Peyer's patch (tissue), 4 donors: ENCODE data around the gene RCOR2. TPM values are rescaled to one million over a fixed set of nuclear protein-coding genes. Genes with fewer than 3 reads are reported as not detected.
A peak's percentile ranks its signal among the peaks of the same experiment; 100 is the strongest.
"Not testable (repeated sequence)": the region's sequence is repeated elsewhere in the genome, so short reads cannot be mapped to it uniquely, and the experiment has no call there.

Experiments used
- DNase-seq, 3 donors: peaks; one replicate each; pipeline ENCODE4 v3.0.0-alpha.2; 2017 to 2019
- H3K27ac ChIP-seq, 4 donors: fragments of 200-600 bp; sonication (generic); one replicate each; pipeline ENCODE4 v1.5.1; 2016 to 2019
- H3K27me3 ChIP-seq, 2 donors: fragments of 200-600 bp; sonication (generic); one replicate each; pipeline ENCODE4 v1.5.1; 2019
- H3K36me3 ChIP-seq, 3 donors: fragments of 200-600 bp; sonication (generic); one replicate each; pipeline ENCODE4 v1.5.1; 2016 to 2019
- H3K4me1 ChIP-seq, 4 donors: fragments of 200-600 bp; sonication (generic); one replicate each; pipeline ENCODE4 v1.5.1; 2016 to 2019
- H3K4me3 ChIP-seq, 4 donors: fragments of 200-600 bp; sonication (generic); 1 replicate in 3 of 4; 2 replicates in 1 of 4; pipeline ENCODE4 v1.5.1; 2016 to 2019; ENCODE audit warnings: mild to moderate bottlenecking in 1 of 4
- H3K9me3 ChIP-seq, 4 donors: fragments of 200-600 bp; sonication (generic); one replicate each; pipeline ENCODE4 v1.5.1; 2016 to 2019; ENCODE audit warnings: mild to moderate bottlenecking in 1 of 4
- POLR2A ChIP-seq, 2 donors: fragments of 450-650 bp; IDR thresholded peaks; one replicate each; pipeline ENCODE4 v1.5.1; 2017; ENCODE audit warnings: antibody characterized with exemption in 2 of 2, mild to moderate bottlenecking in 2 of 2, moderate library complexity in 2 of 2
- total RNA-seq, 4 donors: library from RNA; depleted of rRNA; stranded (reverse); fragments of >200 nt; gene quantifications; one replicate each; pipeline ENCODE4 v1.1.0, GENCODE V29; 2016
- TF ChIP-seq, protein P1 (sequence below), 6 experiments: fragments of 450-650 bp in 4 of 6; fragments of 200-600 bp in 2 of 6; sonication (generic) in 1 of 6; IDR thresholded peaks; one replicate each; pipeline ENCODE4 v1.5.1; 2017 to 2019; ENCODE audit warnings: antibody characterized with exemption in 6 of 6, mild to moderate bottlenecking in 3 of 6, moderate library complexity in 1 of 6

RCOR2 gene
- total RNA-seq, 4 donors from 2014 or later, result 0.57 to 0.67 TPM; not detected in 2

DNA sequence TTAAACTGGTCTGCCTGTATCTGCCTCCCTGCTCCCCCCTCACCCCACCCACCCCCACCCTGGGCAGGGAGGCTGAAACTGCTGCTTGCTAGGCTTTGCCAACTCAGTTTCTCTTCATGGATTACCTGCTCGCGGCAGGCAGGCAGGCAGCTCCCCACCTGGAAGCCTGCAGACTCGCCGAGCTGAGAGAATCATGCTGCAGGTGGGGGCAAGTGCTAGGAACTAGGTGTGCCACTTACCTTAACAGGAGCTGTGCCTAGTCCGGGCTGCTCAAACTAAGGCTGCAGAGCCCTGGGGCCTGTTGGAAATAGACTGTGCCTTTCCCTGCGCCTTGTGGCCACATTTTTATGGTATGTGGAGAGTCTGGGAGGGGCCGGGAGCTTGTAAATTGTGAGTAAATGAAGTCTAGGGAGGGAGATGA, 47.8 kb downstream of the RCOR2 start:
- Histone ChIP-seq H3K27me3 (no peaks in the 10 kb centered on the region), H3K36me3 (no peaks in the 10 kb centered on the region), H3K27ac (peak overlapping the region; percentile 33 to 79 (median 51)), H3K4me3 (no peak overlapping the region), H3K4me1 (peaks cover 20 to 87% (median 32%) of the 10 kb centered on the region in 4 donors), H3K9me3 (no peaks in the 10 kb centered on the region)
- peak in 2 of 3 donors; percentile 64 to 65 for DNase-seq
- TF ChIP-seq, protein P1, sequence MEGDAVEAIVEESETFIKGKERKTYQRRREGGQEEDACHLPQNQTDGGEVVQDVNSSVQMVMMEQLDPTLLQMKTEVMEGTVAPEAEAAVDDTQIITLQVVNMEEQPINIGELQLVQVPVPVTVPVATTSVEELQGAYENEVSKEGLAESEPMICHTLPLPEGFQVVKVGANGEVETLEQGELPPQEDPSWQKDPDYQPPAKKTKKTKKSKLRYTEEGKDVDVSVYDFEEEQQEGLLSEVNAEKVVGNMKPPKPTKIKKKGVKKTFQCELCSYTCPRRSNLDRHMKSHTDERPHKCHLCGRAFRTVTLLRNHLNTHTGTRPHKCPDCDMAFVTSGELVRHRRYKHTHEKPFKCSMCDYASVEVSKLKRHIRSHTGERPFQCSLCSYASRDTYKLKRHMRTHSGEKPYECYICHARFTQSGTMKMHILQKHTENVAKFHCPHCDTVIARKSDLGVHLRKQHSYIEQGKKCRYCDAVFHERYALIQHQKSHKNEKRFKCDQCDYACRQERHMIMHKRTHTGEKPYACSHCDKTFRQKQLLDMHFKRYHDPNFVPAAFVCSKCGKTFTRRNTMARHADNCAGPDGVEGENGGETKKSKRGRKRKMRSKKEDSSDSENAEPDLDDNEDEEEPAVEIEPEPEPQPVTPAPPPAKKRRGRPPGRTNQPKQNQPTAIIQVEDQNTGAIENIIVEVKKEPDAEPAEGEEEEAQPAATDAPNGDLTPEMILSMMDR (IDR thresholded peaks at IDR 0.05), result no peak
- TF ChIP-seq POLR2A (IDR thresholded peaks at IDR 0.05), result no peak

DNA sequence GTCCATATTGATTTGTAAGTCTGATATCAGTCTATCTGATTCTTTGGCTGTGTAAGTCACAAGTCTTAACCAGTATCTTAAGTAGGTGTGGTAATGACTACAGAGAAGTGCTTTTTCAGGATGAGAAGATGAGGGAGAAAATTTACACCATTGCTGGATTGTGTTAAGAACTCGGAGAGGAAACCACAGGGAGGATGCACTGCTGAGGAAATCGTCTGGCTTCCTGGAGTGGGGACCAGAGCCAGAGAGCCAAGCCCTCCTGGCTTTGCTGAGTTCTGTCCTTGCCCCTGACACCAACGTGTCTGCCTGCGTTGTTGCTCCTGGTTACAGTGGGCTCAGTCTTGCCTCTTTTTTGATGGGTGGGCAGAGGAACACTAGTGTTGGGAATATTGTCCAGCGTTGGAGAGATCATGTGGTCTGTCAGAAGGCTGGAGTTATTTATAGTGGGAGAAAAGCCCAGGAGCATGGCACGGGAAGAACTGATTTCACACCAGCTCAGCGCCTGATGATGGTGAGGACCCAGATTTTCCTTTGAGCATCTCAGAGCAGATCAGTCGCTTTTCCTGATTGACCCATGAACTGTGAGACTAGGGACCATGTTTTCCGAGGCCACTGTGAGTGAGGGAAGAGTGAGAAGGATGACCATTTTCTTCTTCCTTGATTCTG, 48.4 kb downstream of the RCOR2 start:
- H3K36me3 ChIP-seq, result no peaks in the 10 kb centered on the region
- no peak for TF ChIP-seq POLR2A (IDR thresholded peaks at IDR 0.05)
- TF ChIP-seq, protein P1 (IDR thresholded peaks at IDR 0.05), result no peak
- DNase-seq, result peak in 1 of 3 donors; percentile 27
- H3K27me3 ChIP-seq, result no peaks in the 10 kb centered on the region
- H3K9me3 ChIP-seq, result no peaks in the 10 kb centered on the region
- no peak overlapping the region for H3K4me3 ChIP-seq
- H3K4me1 ChIP-seq, result peaks cover 15 to 84% (median 32%) of the 10 kb centered on the region in 4 donors
- H3K27ac ChIP-seq, result peak overlapping the region in 3 of 4 donors; percentile 45 to 79 (median 57)

DNA sequence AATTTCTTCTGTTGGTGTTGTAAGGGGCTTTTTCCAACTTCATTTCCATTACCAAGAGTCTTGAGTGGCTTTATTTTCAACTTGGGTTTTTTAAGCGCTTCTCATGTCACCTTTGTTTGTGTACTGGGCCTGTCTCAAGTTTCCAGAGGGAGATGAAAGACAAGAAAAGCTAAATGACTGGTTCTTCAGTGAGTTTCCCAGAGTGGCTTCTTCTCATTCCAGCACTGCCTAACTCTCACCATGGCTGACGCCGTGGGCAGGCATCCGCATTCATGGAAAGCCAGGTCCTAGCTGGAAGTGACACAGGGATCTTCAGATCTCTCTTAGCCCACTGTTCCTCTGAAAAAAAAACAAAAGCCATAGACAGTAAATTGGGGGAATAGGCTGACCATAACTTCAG, 49.5 kb downstream of the RCOR2 start:
- H3K4me3 ChIP-seq, result no peak overlapping the region
- H3K36me3 ChIP-seq, result no peaks in the 10 kb centered on the region
- DNase-seq, result peak in 1 of 3 donors; percentile 2
- H3K27ac ChIP-seq, result no peak overlapping the region
- no peaks in the 10 kb centered on the region for H3K27me3 ChIP-seq
- H3K9me3 ChIP-seq, result no peaks in the 10 kb centered on the region
- no peak for TF ChIP-seq POLR2A (IDR thresholded peaks at IDR 0.05)
- TF ChIP-seq, protein P1 (IDR thresholded peaks at IDR 0.05), result no peak
- peaks cover 11 to 84% (median 33%) of the 10 kb centered on the region in 4 donors for H3K4me1 ChIP-seq

DNA sequence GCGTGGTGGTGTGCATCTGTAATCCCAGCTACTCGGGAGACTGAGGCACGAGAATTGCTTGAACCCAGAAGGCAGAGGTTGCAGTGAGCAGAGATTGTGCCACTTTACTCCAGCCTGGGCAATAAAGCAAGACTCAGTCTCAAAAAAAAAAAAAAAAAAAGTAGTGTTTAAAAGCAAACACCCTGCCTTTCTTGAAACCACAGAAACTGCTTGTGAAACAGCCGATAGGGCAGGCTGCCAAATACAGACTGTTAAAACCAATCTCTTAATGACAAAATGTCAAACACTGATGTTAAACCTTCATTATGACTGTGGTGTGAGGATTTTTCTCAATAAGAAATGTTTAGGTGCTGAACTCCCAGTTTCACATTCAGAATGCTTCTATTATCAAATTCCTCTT, 50.8 kb downstream of the RCOR2 start:
- Histone ChIP-seq H3K4me1 (peaks cover 6 to 76% (median 34%) of the 10 kb centered on the region in 4 donors), H3K27me3 (no peaks in the 10 kb centered on the region), H3K27ac (no peak overlapping the region), H3K36me3 (peaks cover 0 to under 1% (median 0%) of the 10 kb centered on the region in 3 donors), H3K9me3 (no peaks in the 10 kb centered on the region), H3K4me3 (no peak overlapping the region)
- TF ChIP-seq, protein P1 (IDR thresholded peaks at IDR 0.05), result no peak
- no peak for TF ChIP-seq POLR2A (IDR thresholded peaks at IDR 0.05)
- DNase-seq, result peak in 2 of 3 donors; percentile 69 to 88

DNA sequence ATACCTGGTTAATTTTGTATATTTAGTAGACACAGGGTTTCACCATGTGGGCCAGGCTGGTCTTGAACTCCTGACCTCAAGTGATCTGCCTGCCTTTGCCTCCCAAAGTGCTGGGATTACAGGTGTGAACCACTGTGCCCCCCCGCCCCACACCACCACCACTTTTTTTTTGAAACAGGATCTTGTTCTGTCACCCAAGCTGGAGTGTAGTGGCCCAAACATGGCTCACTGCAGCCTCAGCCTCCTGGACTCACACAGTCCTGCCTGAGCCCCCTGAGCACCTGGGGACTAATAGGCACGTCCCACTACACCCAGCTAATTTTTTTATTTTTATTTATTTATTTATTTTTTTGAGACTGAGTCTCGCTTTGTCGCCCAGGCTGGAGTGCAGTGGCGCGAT, 53.3 kb downstream of the RCOR2 start:
- Histone ChIP-seq H3K27ac (peak overlapping the region in 1 of 4 donors; percentile 66), H3K4me1 (peaks cover 0 to 58% (median 11%) of the 10 kb centered on the region in 4 donors)
- not testable (repeated sequence) for H3K9me3 ChIP-seq, H3K36me3 ChIP-seq, H3K27me3 ChIP-seq, DNase-seq, H3K4me3 ChIP-seq

DNA sequence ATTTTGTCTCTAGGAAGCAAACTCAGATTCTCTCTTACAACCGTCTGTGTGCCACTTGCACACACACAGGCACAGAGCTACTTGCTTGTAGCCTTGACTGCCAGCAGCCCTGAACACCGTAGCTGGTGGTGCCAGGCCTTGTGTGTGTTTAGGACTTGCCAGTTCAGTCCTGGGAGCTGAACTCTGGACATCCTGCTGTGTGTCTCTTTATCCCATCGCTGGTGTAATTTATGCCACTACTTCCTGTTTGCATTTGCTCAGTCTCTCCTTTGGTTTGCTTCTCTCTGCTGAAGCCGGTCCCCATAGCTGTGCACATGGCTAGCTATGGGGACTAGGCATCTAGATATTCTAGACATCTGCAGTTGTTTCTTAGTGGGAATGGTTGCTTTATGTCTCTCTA, 54.0 kb downstream of the RCOR2 start:
- DNase-seq, result peak in 2 of 3 donors; percentile 57 to 64
- TF ChIP-seq, protein P1 (IDR thresholded peaks at IDR 0.05), result no peak
- TF ChIP-seq POLR2A (IDR thresholded peaks at IDR 0.05), result no peak
- H3K27ac ChIP-seq, result peak overlapping the region in 3 of 4 donors; percentile 6 to 66 (median 41)
- H3K27me3 ChIP-seq, result no peaks in the 10 kb centered on the region
- peaks cover 0 to 6% (median 0%) of the 10 kb centered on the region in 3 donors for H3K36me3 ChIP-seq
- peak overlapping the region in 1 of 4 donors; percentile 19 for H3K4me3 ChIP-seq
- no peaks in the 10 kb centered on the region for H3K9me3 ChIP-seq
- H3K4me1 ChIP-seq, result peaks cover 0 to 58% (median 10%) of the 10 kb centered on the region in 4 donors
